B cell (primary cell): Measurements from ENCODE around the gene MECR. TPM values are rescaled to one million over a fixed set of nuclear protein-coding genes. Genes with fewer than 3 reads are reported as not detected.

Experiments
- ATAC-seq: fragments of 200-7000 bp; cut with Tn5 transposase; one replicate; pipeline ENCODE4 v1.10.0; 2021; ENCODE audit warnings: low read depth, mild to moderate bottlenecking, moderate number of reproducible peaks, moderate library complexity
- CTCF ChIA-PET: fragments of 350-600 bp; sonication (Branson Sonifier 250); formaldehyde crosslinking; loops from one replicate; lab custom pipeline; 2021; ENCODE audit warnings: antibody characterized with exemption, inconsistent platforms; lab: Charles Lee
- POLR2A ChIA-PET: fragments of 350-600 bp; sonication (Branson Sonifier 250); formaldehyde crosslinking; loops from one replicate; lab custom pipeline; 2021; ENCODE audit warnings: antibody characterized with exemption; lab: Charles Lee
- DNase-seq: peaks from one replicate; pipeline ENCODE4 v3.0.0; 2013
- H2AFZ ChIP-seq: 2 replicates; pipeline ENCODE4 v1.6.1; 2012; ENCODE audit warnings: mild to moderate bottlenecking, low read depth, low read length; ENCODE audit not compliant: insufficient read depth, poor library complexity, severe bottlenecking
- H3K27ac ChIP-seq, 2 donors: 1 replicate in 1 of 2; 2 replicates in 1 of 2; pipeline ENCODE4 v1.5.1; 2012 to 2013; ENCODE audit warnings: low read length in 2 of 2, mild to moderate bottlenecking in 2 of 2, moderate library complexity in 1 of 2
- H3K27me3 ChIP-seq, 4 experiments: fragments of 200-600 bp in 1 of 4; sonication (generic) in 1 of 4; replicated peaks in 1 of 4; 1 replicate in 2 of 4; 2 replicates in 2 of 4; pipeline versions ENCODE4 v1.6.1 to v1.7.0; 2013 to 2016; ENCODE audit warnings: low read length in 3 of 4, mild to moderate bottlenecking in 2 of 4, mixed read lengths in 1 of 4, moderate library complexity in 1 of 4; ENCODE audit not compliant: insufficient read depth in 4 of 4, control insufficient read depth in 3 of 4; ENCODE audit errors: control extremely low read depth in 1 of 4
- H3K36me3 ChIP-seq, 2 experiments: replicated peaks in 1 of 2; 1 replicate in 1 of 2; 2 replicates in 1 of 2; pipeline versions ENCODE4 v1.6.1 to v1.7.1; 2013; ENCODE audit warnings: low read length in 1 of 2; ENCODE audit not compliant: insufficient read depth in 2 of 2, control insufficient read depth in 1 of 2; ENCODE audit errors: control extremely low read depth in 1 of 2, extremely low read depth in 1 of 2
- H3K4me1 ChIP-seq, 2 donors: fragments of 200-600 bp in 1 of 2; sonication (generic) in 1 of 2; 1 replicate in 1 of 2; 2 replicates in 1 of 2; pipeline versions ENCODE4 v1.5.1 to v1.6.1; 2013 to 2017; ENCODE audit warnings: low read length in 2 of 2; ENCODE audit not compliant: control insufficient read depth in 2 of 2, insufficient read depth in 2 of 2
- H3K4me2 ChIP-seq: replicated peaks from 2 replicates; pipeline ENCODE3; 2012; ENCODE audit warnings: mild to moderate bottlenecking, low read depth, low read length; ENCODE audit not compliant: poor library complexity, severe bottlenecking
- H3K4me3 ChIP-seq, 5 experiments: fragments of 200-600 bp in 1 of 5; sonication (generic) in 1 of 5; 1 replicate in 3 of 5; 2 replicates in 2 of 5; pipeline versions ENCODE4 v1.5.1 to v1.7.0; 2011 to 2016; ENCODE audit warnings: low read length in 4 of 5, mild to moderate bottlenecking in 4 of 5, low read depth in 2 of 5, control low read depth in 1 of 5, moderate library complexity in 1 of 5; ENCODE audit not compliant: insufficient read depth in 1 of 5; ENCODE audit errors: control extremely low read depth in 1 of 5, extremely low read depth in 1 of 5
- H3K79me2 ChIP-seq: fragments of 200-600 bp; sonication (generic); one replicate; pipeline ENCODE4 v1.6.0; 2016; ENCODE audit warnings: low read length; ENCODE audit not compliant: control insufficient read depth, insufficient read depth
- H3K9ac ChIP-seq: fragments of 200-600 bp; sonication (generic); 2 replicates; pipeline ENCODE4 v1.6.1; 2017; ENCODE audit warnings: mild to moderate bottlenecking, low read length, moderate library complexity
- H3K9me3 ChIP-seq, 3 donors: one replicate each; pipeline versions ENCODE4 v1.6.1 to v1.7.1; 2013; ENCODE audit warnings: low read length in 2 of 3; ENCODE audit not compliant: control insufficient read depth in 2 of 3, insufficient read depth in 1 of 3; ENCODE audit errors: control extremely low read depth in 1 of 3
- H4K20me1 ChIP-seq: 2 replicates; pipeline ENCODE4 v1.6.0; 2012; ENCODE audit warnings: mild to moderate bottlenecking, low read length; ENCODE audit not compliant: insufficient read depth, control insufficient read depth, poor library complexity, severe bottlenecking
- H3K27ac Mint-ChIP-seq: one replicate; pipeline ENCODE4 v1.8.0; 2021; ENCODE audit warnings: mixed read lengths
- H3K27me3 Mint-ChIP-seq: one replicate; pipeline ENCODE4 v1.8.0; 2021; ENCODE audit warnings: mixed read lengths
- H3K4me1 Mint-ChIP-seq: one replicate; pipeline ENCODE4 v1.8.0; 2021; ENCODE audit warnings: mixed read lengths
- H3K4me3 Mint-ChIP-seq: one replicate; pipeline ENCODE4 v1.8.0; 2021; ENCODE audit warnings: mixed read lengths
- H3K9me3 Mint-ChIP-seq: one replicate; pipeline ENCODE4 v1.8.0; 2022; ENCODE audit warnings: mixed read lengths; ENCODE audit not compliant: insufficient read depth
- CTCF ChIP-seq: fragments of 200-600 bp; IDR thresholded peaks from one replicate; pipeline ENCODE4 v1.8.0; 2022; ENCODE audit warnings: antibody characterized with exemption, mild to moderate bottlenecking
- EZH2 ChIP-seq: IDR thresholded peaks from 2 replicates; pipeline ENCODE4 v1.6.1; 2012; ENCODE audit warnings: borderline replicate concordance, low read depth, mild to moderate bottlenecking, moderate library complexity, low read length; ENCODE audit not compliant: insufficient read depth, poor library complexity, severe bottlenecking
- WGBS: methylation state at CpG from one replicate; pipeline ENCODE4 v1.1.5; 2013; ENCODE audit warnings: missing lambda C conversion rate; ENCODE audit not compliant: insufficient coverage; 5-methylcytosine and 5-hydroxymethylcytosine counted together
- intact Hi-C: fragments of 100-400 bp; cut with micrococcal nuclease; formaldehyde crosslinking; loops from one replicate; pipeline ENCODE4 v1.10.0; 2022
- polyA plus RNA-seq: library from polyadenylated mRNA; depleted of rRNA; stranded (reverse); fragments of >200 nt; gene quantifications from 2 replicates; pipeline ENCODE4 v1.2.3, GENCODE V29; 2012
- total RNA-seq, 2 donors: library from RNA; stranded (reverse); fragments of 120-200 nt in 1 of 2; gene quantifications; 1 replicate in 1 of 2; 2 replicates in 1 of 2; pipeline versions ENCODE4 v1.2.3 to v1.2.4, GENCODE V29; 2013 to 2022

The MECR gene
- total and polyA plus RNA-seq, 2 donors (not counting 1 experiment from before 2014, with no cell fraction given), result 15.9 to 16.2 TPM

DNA sequence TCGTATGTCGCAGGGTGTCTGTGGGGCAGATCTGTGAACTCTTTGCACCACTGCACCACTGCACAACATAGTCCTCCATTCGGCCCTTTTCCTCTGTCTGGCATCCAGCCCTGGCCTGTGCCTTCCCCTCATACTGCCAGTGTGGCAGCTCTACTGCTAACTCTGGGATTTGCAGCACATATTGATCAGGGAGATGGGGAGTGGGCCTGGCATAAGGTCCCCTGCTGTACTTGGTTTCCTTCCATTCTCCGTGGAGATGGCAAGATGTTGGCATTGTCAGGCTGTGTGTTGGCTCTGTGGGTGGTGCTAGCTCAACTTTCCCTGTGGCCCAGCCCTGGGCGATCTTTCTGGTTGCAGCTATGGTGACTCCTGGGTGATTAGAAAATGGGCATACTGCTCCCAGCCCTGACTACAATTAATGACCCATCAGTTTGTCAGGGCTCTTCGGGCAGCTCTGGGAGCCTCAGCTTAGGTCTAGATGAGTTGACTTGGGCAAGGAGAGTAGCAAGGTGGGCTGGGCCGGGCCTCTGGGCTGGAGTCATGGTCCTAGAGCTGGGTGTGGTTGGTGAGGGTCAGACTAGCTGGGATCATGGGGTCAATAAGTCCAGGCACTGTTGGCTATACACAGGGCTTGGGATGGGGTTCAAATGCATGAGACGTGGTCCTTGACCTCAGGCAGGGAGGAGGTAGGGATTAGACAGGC is 17.0 kb upstream of the MECR start:
- intact Hi-C loops, result no loop called here
- 92% methylated on average over 7 of the region's 8 CpGs for WGBS
- no peak overlapping the region for H2AFZ ChIP-seq
- Mint-ChIP-seq H3K27ac (no peak overlapping the region), H3K27me3 (peaks cover 17% of the 10 kb centered on the region), H3K9me3 (no peaks in the 10 kb centered on the region), H3K4me3 (no peak overlapping the region), H3K4me1 (no peaks in the 10 kb centered on the region)
- no peaks in the 10 kb centered on the region for H3K79me2 ChIP-seq
- H3K4me3 ChIP-seq, result no peak overlapping the region
- no peaks in the 10 kb centered on the region for H3K36me3 ChIP-seq
- TF ChIP-seq EZH2 (no peak), CTCF (no peak)
- H3K9ac ChIP-seq, result no peak overlapping the region
- no peak overlapping the region for H3K27ac ChIP-seq
- H3K4me1 ChIP-seq, result no peaks in the 10 kb centered on the region
- CTCF ChIA-PET, result no interaction called here
- H3K9me3 ChIP-seq, result no peaks in the 10 kb centered on the region
- POLR2A ChIA-PET, result no interaction called here
- no peak overlapping the region for H3K4me2 ChIP-seq
- DNase-seq (no peak), ATAC-seq (no peak)
- no peaks in the 10 kb centered on the region for H3K27me3 ChIP-seq
- H4K20me1 ChIP-seq, result no peaks in the 10 kb centered on the region

DNA sequence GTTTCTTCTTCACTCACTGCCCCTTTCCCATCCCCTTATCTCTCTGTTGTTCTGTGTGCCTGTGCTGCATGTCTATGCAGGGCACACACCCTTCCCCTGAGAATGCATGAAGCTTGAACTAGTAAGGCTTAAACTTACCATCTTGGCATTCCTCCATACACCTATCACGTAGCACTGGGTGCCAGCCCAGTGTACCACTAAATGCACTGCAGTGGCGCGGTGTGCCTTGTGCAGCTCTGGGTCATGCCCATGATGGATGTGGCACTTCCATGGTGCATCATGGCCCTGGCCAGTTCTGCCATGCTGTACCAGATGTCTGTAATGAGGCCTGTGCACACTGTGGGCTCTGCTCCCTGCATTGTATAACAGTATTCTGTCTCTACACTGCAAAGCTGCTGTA is 16.3 kb upstream of the MECR start:
- H3K4me2 ChIP-seq, result no peak overlapping the region
- no peak overlapping the region for H3K9ac ChIP-seq
- no peaks in the 10 kb centered on the region for H4K20me1 ChIP-seq
- H3K9me3 Mint-ChIP-seq, result no peaks in the 10 kb centered on the region
- DNase-seq (no peak), ATAC-seq (no peak)
- H3K27ac ChIP-seq, result no peak overlapping the region
- ChIA-PET CTCF (interaction anchor here (0.9 kb wide), 1 partner anchor 16 kb away, joined by 3 read pairs; the partner anchor contains the start of gene MECR), POLR2A (no interaction called here)
- H3K27me3 Mint-ChIP-seq, result peaks cover 17% of the 10 kb centered on the region
- H2AFZ ChIP-seq, result no peak overlapping the region
- H3K4me1 ChIP-seq, result no peaks in the 10 kb centered on the region
- H3K79me2 ChIP-seq, result no peaks in the 10 kb centered on the region
- no peaks in the 10 kb centered on the region for H3K36me3 ChIP-seq
- H3K4me1 Mint-ChIP-seq, result no peaks in the 10 kb centered on the region
- WGBS, result 94% methylated on average over 3 of the region's 3 CpGs
- H3K9me3 ChIP-seq, result no peaks in the 10 kb centered on the region
- no peak overlapping the region for H3K4me3 ChIP-seq
- TF ChIP-seq EZH2, result no peak
- no peak for TF ChIP-seq CTCF
- H3K4me3 Mint-ChIP-seq, result no peak overlapping the region
- H3K27ac Mint-ChIP-seq, result no peak overlapping the region
- H3K27me3 ChIP-seq, result no peaks in the 10 kb centered on the region
- intact Hi-C loops, result no loop called here
